HEK293 (cell line): Measurements from ENCODE around the gene TSHZ2.

Experiments
- CTCF ChIA-PET: fragments of 350-600 bp; formaldehyde crosslinking; extraction: SDS; loops from one replicate; lab custom pipeline; 2021; ENCODE audit warnings: antibody characterized with exemption; lab: Yijun Ruan, JAX
- POLR2A ChIA-PET: fragments of 300-600 bp; formaldehyde crosslinking; extraction: SDS; loops from one replicate; lab custom pipeline; 2020; ENCODE audit warnings: antibody characterized with exemption, inconsistent platforms; lab: Yijun Ruan, JAX
- H3K27ac ChIP-seq: fragments of 200-500 bp; sonication (Bioruptor generic); 2 replicates; pipeline ENCODE4 v1.5.1; 2014; ENCODE audit warnings: low read depth, low read length, control low read depth, inconsistent platforms; ENCODE audit errors: extremely low read depth
- H3K36me3 ChIP-seq, 2 experiments: fragments of 200-500 bp in 1 of 2; sonication (Bioruptor generic) in 1 of 2; 1 replicate in 1 of 2; 2 replicates in 1 of 2; pipeline ENCODE4 v1.5.1; 2014 to 2017; ENCODE audit warnings: inconsistent platforms in 2 of 2, low read length in 2 of 2; ENCODE audit not compliant: control insufficient read depth in 2 of 2, insufficient read depth in 1 of 2
- H3K4me1 ChIP-seq: fragments of 200-500 bp; sonication (Bioruptor generic); 2 replicates; pipeline ENCODE4 v1.5.1; 2014; ENCODE audit warnings: mild to moderate bottlenecking, low read length, inconsistent platforms; ENCODE audit not compliant: control insufficient read depth, insufficient read depth
- H3K4me3 ChIP-seq: 2 replicates; pipeline ENCODE4 v1.5.1; 2011; ENCODE audit warnings: low read depth, mild to moderate bottlenecking, control low read depth, low read length, moderate library complexity
- H3K9me3 ChIP-seq: fragments of 200-500 bp; sonication (Bioruptor generic); 2 replicates; pipeline ENCODE4 v1.5.1; 2014; ENCODE audit warnings: low read depth, low read length, inconsistent platforms; ENCODE audit not compliant: control insufficient read depth, insufficient read depth
- YY2 ChIP-seq: fragments of 450-650 bp; formaldehyde crosslinking; IDR thresholded peaks from 2 replicates; pipeline ENCODE4 v1.5.1; 2016; ENCODE audit warnings: missing biosample characterization, missing genetic modification characterization
- ZBTB48 ChIP-seq: fragments of 450-650 bp; formaldehyde crosslinking; IDR thresholded peaks from 2 replicates; pipeline ENCODE4 v1.5.1; 2016; ENCODE audit warnings: missing biosample characterization, missing genetic modification characterization
- ZNF10 ChIP-seq: fragments of 450-650 bp; formaldehyde crosslinking; IDR thresholded peaks from 2 replicates; pipeline ENCODE4 v1.5.1; 2017; ENCODE audit warnings: missing biosample characterization, missing genetic modification characterization
- ZNF274 ChIP-seq, 2 experiments: fragments of 200-500 bp in 1 of 2; fragments of 450-650 bp in 1 of 2; sonication (Bioruptor generic) in 1 of 2; formaldehyde crosslinking in 1 of 2; IDR thresholded peaks; 2 replicates each; pipeline versions ENCODE4 v1.5.1 to v1.6.1; 2014 to 2016; ENCODE audit warnings: borderline replicate concordance in 1 of 2, inconsistent platforms in 1 of 2, low read length in 1 of 2, missing biosample characterization in 1 of 2, missing genetic modification characterization in 1 of 2
- ZNF302 ChIP-seq: fragments of 450-650 bp; formaldehyde crosslinking; IDR thresholded peaks from 2 replicates; pipeline ENCODE4 v1.5.1; 2016; ENCODE audit warnings: missing biosample characterization, missing genetic modification characterization, low read depth
- ZNF707 ChIP-seq: fragments of 450-650 bp; formaldehyde crosslinking; IDR thresholded peaks from 2 replicates; pipeline ENCODE4 v1.5.1; 2016; ENCODE audit warnings: missing biosample characterization, missing genetic modification characterization
- ZNF777 ChIP-seq: fragments of 450-650 bp; formaldehyde crosslinking; IDR thresholded peaks from 2 replicates; pipeline ENCODE4 v1.5.1; 2017; ENCODE audit warnings: missing biosample characterization, missing genetic modification characterization, borderline replicate concordance
- ZNF830 ChIP-seq: fragments of 450-650 bp; IDR thresholded peaks from 2 replicates; pipeline ENCODE4 v1.5.0; 2018; ENCODE audit warnings: missing biosample characterization, missing genetic modification characterization, low read depth, mild to moderate bottlenecking, moderate library complexity
- ZXDB ChIP-seq: fragments of 450-650 bp; formaldehyde crosslinking; IDR thresholded peaks from 2 replicates; pipeline ENCODE4 v1.5.1; 2016; ENCODE audit warnings: missing biosample characterization, missing genetic modification characterization
- TF ChIP-seq, protein P1 (sequence below): fragments of 450-650 bp; formaldehyde crosslinking; IDR thresholded peaks from 2 replicates; pipeline ENCODE4 v1.5.1; 2016; ENCODE audit warnings: missing biosample characterization, missing genetic modification characterization
- TF ChIP-seq, protein P2 (sequence below): fragments of 450-650 bp; formaldehyde crosslinking; IDR thresholded peaks from 2 replicates; pipeline ENCODE4 v1.5.1; 2016; ENCODE audit warnings: missing biosample characterization, missing genetic modification characterization
- TF ChIP-seq, protein P3 (sequence below): fragments of 450-650 bp; formaldehyde crosslinking; conservative IDR thresholded peaks from 2 replicates; pipeline ENCODE4 v1.5.1; 2016; ENCODE audit warnings: low read depth, missing biosample characterization, missing genetic modification characterization
- TF ChIP-seq, protein P4 (sequence below): fragments of 450-650 bp; formaldehyde crosslinking; IDR thresholded peaks from 2 replicates; pipeline ENCODE4 v1.5.1; 2016; ENCODE audit warnings: missing biosample characterization, missing genetic modification characterization
- TF ChIP-seq, protein P5 (sequence below): fragments of 450-650 bp; formaldehyde crosslinking; optimal IDR thresholded peaks from 2 replicates; pipeline ENCODE3; 2016; ENCODE audit warnings: missing biosample characterization, mild to moderate bottlenecking, missing genetic modification characterization

Gene TSHZ2

DNA sequence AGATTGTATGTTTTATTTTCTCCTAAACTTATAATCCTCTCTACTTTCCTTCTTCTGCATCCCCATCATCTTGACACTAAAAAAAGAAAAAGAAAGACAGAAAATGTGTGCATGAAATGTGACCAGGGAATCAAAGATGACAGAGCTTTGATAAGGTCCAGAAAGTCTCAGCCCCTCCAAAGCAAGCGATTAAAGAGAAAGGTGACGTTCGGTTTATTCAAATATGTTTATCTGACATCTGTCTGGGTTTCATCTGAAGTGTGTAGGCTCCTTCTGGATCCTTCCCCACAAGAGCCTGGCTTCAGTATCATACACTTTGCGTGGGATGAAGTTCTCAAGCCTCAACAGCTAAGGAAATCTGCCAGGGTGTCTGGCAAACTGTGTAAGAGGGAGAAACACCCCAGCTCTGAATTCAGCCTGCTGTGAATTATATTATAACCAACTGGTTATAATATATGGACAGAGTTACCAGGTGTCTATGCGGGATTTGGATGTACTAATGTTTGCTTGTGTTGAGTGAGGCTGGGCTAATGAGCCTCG lies 358.5 kb downstream of the TSHZ2 start (continued):
- TF ChIP-seq ZNF830 (tag by site-specific recombination): no peak
- TF ChIP-seq, protein P1, sequence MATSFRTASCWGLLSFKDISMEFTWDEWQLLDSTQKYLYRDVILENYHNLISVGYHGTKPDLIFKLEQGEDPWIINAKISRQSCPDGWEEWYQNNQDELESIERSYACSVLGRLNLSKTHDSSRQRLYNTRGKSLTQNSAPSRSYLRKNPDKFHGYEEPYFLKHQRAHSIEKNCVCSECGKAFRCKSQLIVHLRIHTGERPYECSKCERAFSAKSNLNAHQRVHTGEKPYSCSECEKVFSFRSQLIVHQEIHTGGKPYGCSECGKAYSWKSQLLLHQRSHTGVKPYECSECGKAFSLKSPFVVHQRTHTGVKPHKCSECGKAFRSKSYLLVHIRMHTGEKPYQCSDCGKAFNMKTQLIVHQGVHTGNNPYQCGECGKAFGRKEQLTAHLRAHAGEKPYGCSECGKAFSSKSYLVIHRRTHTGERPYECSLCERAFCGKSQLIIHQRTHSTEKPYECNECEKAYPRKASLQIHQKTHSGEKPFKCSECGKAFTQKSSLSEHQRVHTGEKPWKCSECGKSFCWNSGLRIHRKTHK (tag by site-specific recombination): no peak
- TF ChIP-seq ZNF707 (tag by site-specific recombination): no peak
- TF ChIP-seq ZNF777: no peak
- TF ChIP-seq ZBTB48: no peak

DNA sequence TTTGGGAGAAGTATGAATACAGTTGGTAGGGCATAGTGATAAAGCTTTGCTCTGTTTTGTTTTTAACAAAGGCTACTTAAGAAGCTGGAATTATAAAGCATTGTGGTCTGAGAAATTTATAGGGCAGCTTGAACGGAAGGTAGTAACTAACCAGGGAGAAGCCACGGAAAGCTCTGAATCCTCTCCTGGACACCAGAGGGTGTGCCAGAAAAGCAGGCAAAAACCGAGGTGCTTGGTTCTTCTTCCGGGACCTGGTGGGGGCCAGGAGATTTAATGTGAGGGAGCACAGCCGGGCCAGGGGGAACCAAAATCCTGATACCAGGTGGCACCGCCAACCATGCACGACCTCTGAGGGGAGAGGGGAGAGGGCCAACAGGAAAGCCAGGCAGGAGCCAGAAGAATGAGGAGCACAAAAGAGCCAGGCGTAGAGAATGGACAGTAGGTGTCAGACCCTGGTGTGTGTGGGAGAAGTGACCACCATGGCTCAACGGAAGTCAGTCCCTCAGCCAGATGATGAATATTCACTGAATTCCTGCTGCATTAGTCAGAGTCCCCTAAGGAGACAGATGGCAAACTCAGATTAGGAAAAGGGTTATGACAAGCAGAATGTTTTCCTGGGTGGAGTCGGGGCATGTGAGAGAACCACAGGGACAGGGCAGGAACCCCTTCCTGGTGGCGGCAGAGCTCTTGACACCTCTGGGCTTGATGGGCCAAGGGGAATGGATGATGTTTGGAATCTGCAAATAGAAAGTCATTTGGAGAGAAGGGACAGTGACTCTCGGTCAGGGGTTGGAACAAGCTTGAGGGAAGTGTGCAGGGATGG lies 359.2 kb downstream of the TSHZ2 start:
- H3K27ac ChIP-seq: no peak overlapping the region

More for the DNA sequence above, 359.2 kb downstream of the TSHZ2 start:
- Histone ChIP-seq H3K4me3 (no peak overlapping the region), H3K4me1 (no peaks in the 10 kb centered on the region), H3K9me3 (no peaks in the 10 kb centered on the region), H3K36me3 (no peaks in the 10 kb centered on the region)
- CTCF ChIA-PET: interaction anchor here (0.6 to 0.8 kb wide), 3 partner anchors 11 to 897 kb away, joined by 3 read pairs; no protein-coding TSS in a partner anchor
- TF ChIP-seq, protein P2, sequence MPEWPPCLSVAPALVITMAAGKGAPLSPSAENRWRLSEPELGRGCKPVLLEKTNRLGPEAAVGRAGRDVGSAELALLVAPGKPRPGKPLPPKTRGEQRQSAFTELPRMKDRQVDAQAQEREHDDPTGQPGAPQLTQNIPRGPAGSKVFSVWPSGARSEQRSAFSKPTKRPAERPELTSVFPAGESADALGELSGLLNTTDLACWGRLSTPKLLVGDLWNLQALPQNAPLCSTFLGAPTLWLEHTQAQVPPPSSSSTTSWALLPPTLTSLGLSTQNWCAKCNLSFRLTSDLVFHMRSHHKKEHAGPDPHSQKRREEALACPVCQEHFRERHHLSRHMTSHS (tag by site-specific recombination): no peak
- TF ChIP-seq ZXDB (no peak), ZNF10 (tag by site-specific recombination) (no peak), YY2 (no peak), ZNF302 (no peak), ZNF274 (IDR thresholded peaks at IDR 0.05; ENCODE audit: low read length) (no peak), ZNF274 (tag by site-specific recombination; IDR thresholded peaks at IDR 0.05; ENCODE audit: borderline replicate concordance) (no peak)
- TF ChIP-seq, protein P3, sequence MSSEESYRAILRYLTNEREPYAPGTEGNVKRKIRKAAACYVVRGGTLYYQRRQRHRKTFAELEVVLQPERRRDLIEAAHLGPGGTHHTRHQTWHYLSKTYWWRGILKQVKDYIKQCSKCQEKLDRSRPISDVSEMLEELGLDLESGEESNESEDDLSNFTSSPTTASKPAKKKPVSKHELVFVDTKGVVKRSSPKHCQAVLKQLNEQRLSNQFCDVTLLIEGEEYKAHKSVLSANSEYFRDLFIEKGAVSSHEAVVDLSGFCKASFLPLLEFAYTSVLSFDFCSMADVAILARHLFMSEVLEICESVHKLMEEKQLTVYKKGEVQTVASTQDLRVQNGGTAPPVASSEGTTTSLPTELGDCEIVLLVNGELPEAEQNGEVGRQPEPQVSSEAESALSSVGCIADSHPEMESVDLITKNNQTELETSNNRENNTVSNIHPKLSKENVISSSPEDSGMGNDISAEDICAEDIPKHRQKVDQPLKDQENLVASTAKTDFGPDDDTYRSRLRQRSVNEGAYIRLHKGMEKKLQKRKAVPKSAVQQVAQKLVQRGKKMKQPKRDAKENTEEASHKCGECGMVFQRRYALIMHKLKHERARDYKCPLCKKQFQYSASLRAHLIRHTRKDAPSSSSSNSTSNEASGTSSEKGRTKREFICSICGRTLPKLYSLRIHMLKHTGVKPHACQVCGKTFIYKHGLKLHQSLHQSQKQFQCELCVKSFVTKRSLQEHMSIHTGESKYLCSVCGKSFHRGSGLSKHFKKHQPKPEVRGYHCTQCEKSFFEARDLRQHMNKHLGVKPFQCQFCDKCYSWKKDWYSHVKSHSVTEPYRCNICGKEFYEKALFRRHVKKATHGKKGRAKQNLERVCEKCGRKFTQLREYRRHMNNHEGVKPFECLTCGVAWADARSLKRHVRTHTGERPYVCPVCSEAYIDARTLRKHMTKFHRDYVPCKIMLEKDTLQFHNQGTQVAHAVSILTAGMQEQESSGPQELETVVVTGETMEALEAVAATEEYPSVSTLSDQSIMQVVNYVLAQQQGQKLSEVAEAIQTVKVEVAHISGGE (tag by site-specific recombination): no peak
- TF ChIP-seq, protein P4, sequence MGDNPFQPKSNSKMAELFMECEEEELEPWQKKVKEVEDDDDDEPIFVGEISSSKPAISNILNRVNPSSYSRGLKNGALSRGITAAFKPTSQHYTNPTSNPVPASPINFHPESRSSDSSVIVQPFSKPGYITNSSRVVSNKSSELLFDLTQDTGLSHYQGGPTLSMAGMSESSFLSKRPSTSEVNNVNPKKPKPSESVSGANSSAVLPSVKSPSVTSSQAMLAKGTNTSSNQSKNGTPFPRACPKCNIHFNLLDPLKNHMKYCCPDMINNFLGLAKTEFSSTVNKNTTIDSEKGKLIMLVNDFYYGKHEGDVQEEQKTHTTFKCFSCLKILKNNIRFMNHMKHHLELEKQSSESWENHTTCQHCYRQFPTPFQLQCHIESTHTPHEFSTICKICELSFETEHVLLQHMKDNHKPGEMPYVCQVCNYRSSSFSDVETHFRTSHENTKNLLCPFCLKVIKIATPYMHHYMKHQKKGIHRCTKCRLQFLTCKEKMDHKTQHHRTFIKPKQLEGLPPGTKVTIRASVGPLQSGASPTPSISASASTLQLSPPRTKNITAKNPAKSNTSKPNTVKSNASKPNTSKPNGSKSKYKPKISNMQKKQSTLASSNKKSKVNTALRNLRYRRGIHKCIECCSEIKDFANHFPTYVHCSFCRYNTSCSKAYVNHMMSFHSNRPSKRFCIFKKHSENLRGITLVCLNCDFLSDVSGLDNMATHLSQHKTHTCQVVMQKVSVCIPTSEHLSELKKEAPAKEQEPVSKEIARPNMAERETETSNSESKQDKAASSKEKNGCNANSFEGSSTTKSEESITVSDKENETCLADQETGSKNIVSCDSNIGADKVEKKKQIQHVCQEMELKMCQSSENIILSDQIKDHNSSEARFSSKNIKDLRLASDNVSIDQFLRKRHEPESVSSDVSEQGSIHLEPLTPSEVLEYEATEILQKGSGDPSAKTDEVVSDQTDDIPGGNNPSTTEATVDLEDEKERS (tag by site-specific recombination): no peak
- TF ChIP-seq, protein P5, sequence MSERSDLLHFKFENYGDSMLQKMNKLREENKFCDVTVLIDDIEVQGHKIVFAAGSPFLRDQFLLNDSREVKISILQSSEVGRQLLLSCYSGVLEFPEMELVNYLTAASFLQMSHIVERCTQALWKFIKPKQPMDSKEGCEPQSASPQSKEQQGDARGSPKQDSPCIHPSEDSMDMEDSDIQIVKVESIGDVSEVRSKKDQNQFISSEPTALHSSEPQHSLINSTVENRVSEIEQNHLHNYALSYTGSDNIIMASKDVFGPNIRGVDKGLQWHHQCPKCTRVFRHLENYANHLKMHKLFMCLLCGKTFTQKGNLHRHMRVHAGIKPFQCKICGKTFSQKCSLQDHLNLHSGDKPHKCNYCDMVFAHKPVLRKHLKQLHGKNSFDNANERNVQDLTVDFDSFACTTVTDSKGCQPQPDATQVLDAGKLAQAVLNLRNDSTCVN: no peak
- POLR2A ChIA-PET: no interaction called here
